M059J (cell line): ENCODE results near the gene NAA10. TPM values are rescaled to one million over a fixed set of nuclear protein-coding genes. Genes with fewer than 3 reads are reported as not detected.
A peak's percentile ranks its signal among the peaks of the same experiment; 100 is the strongest.
"Not testable (repeated sequence)": the region's sequence is repeated elsewhere in the genome, so short reads cannot be mapped to it uniquely, and the experiment has no call there.

ENCODE experiments used
- DNase-seq: peaks from one replicate; pipeline ENCODE4 v3.0.0-alpha.2; 2012; ENCODE audit warnings: low read depth
- total RNA-seq: library from RNA; depleted of rRNA; stranded (reverse); fragments of >200 nt; shearing (Covaris generic); gene quantifications from 2 replicates; pipeline ENCODE4 v1.2.3, GENCODE V29; 2014; rRNA removed

NAA10 gene
- 285 and 384 TPM in 2 replicates for total RNA-seq

DNA sequence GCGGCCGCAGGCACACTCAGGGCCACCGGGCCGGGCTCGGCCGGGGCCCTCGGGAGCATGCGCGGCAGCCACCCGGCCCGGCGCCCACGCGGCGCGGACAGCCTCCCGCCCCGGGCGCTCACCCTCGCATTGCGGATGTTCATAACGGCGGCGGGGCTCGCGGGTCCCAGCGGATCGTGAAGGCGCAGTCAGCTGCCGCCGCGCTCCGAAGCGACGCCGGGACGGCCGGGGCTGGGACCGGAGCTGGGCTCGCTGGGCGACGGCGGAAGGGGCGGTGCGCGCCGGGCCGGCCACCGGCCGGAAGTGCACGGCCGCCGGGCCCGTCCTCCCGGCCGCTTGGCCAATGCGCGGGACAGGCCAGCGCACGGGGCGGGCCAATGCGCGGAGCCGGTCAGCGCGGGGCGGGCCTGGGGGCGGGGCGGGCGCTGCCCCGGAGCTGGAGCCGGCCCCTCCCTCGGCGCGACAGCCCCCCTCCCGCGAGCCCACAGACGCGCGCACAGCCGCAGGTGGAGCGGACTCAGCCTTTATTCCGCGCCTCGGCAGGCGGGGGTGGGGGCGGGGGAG, at the start of gene NAA10:
NAA10 (minus strand) TSS at position 276 of the 564 bp plus-strand sequence; CDS start at position 143, 133 bp downstream.
- peak; percentile 81 for DNase-seq

DNA sequence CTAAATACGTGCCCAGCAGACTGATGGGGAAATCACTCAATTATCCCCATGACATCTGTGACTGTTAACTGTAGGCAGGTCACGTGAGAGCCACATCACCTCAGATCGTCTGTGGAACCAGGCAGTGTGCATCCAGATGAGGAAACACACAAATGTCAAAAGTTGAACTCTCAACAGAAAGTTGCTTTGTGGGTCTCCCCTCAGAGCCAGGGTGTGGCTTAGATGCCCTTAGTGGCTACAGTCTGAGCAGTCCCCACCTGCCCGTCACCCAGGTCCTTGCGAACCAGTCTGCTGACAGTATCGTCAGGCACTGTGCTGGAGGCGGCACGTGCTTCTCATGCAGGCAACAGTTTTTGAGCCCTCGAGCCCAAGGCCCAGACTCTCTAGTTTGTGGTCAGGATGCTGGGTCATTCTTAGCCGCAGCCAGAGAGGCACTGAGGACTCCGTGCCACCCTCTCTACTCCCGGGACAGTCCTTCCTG, 48.5 kb upstream of the NAA10 start:
- no peak for DNase-seq

DNA sequence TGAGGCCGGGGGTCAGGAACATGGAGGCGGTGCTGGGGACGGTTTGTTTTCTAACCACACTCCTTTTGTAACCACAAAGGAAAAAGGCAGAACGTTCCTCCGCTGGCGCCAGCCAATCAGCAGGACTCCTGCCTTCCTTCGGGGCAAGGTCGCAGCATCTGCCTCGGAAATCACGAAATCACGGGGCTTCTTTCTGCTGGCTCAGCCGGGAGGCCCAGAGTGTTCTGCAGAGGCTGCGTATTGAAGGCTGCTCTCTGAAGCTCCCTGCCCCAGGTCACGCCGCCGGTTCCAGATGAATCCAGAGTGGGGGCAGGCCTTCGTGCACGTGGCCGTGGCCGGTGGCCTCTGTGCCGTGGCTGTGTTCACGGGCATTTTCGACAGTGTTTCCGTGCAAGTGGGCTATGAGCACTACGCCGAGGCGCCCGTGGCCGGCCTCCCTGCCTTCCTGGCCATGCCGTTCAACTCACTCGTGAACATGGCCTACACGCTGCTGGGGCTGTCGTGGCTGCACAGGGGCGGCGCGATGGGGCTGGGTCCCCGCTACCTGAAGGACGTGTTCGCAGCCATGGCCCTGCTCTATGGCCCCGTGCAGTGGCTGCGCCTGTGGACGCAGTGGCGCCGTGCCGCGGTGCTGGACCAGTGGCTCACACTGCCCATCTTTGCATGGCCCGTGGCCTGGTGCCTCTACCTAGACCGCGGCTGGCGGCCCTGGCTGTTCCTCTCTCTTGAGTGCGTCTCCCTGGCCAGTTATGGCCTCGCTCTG, 47.1 kb upstream of the NAA10 start:
- DNase-seq = no peak

DNA sequence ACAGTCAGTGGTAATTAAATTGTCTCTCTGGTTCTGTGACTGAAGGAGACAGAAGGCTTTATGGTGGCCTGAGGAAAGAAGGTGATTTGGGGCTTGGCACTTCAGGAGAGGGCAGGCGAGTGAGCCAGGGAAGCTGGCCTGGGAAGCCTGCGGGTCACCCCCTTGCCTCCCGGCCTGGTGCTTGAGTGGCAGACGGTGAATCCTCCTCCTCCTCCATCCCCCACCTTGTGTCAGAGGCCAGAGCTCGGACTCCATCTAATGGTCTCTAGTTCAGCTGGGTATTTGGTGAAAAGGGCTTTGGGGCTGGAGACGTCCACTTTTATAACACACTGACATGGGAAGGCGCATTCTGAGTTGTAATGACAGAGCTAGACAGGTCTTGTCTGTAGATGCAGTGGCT, 46.4 kb upstream of the NAA10 start:
- DNase-seq = no peak

DNA sequence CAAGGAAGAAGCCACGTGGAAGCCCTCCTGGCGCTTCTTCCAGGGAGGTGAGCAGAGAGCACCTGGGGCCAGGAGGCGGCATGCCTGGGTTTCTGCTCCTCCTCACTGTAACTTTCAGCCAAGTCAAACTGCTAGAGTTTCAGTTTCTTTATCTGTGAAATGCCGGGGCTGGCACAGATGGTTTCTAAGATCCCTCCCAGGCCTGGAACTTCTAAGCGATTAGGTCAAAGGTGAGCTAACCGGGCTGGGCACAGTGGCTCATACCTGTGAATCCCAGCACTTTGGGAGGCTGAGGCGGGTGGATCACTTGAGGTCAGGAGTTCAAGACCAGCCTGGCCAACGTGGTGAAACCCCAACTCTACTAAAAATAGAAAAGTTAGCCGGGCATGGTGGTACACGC, 45.6 kb upstream of the NAA10 start:
- DNase-seq = not testable (repeated sequence)

DNA sequence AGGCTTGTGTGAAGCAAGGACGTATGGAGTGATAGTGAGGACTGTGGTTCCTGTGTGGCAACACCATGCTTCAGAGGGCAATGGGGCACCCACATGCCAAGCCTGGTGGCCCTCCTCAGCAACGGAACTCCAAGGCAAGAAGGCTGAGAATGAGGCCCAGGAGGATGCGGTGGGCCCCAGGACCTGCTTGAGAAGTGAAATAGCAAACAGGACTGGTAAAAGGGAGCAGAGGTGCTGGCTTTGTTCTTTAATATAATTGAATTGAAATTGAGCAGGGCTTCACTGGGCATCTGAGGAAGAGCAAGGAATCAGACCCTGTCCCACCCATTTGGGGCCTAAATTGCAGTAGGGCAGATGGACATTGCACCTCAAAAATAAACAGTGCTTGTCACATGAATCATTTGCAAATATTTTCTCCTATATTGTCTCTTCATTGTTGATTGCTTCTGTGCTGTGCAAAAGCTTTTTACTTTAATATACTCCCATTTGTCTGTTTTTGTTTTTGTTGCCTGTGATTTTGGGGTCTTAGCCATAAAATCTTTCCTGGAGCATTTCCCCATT, 40.0 kb upstream of the NAA10 start:
- DNase-seq = no peak

DNA sequence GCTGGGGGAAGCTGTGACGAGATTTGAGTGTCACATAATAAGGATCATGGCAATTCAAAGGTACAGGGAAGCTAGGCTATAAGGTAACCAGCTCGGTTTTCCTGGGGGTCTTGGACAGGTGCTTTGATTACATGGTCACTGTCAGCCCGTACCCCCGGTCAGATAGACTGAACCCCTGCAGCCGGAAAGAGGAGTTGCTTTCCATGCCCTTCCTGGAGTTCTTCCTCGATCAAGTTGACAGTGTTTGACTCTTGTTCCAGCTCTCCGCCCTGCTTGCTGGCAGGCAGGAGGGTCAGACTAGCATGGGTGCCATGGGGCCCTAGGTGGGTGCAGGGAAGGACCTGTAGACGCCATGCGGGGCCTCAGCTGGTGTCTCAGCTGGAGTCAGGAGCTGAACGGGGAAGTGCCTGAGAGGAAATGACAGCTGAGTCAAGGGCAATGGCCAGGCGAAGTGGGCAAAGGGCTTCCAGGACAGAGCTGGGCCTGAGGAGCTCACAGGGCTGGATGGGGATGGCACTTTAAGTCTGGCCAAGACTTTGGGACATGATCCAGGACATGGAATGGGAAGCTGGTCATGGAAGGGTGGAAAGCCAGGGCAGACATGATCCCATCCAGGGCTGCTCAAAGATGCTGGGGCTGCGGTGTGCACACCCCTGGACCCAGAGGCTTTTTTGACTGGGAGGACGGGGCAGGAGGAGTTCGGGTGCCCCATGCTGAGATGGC, 39.3 kb upstream of the NAA10 start:
- no peak for DNase-seq

DNA sequence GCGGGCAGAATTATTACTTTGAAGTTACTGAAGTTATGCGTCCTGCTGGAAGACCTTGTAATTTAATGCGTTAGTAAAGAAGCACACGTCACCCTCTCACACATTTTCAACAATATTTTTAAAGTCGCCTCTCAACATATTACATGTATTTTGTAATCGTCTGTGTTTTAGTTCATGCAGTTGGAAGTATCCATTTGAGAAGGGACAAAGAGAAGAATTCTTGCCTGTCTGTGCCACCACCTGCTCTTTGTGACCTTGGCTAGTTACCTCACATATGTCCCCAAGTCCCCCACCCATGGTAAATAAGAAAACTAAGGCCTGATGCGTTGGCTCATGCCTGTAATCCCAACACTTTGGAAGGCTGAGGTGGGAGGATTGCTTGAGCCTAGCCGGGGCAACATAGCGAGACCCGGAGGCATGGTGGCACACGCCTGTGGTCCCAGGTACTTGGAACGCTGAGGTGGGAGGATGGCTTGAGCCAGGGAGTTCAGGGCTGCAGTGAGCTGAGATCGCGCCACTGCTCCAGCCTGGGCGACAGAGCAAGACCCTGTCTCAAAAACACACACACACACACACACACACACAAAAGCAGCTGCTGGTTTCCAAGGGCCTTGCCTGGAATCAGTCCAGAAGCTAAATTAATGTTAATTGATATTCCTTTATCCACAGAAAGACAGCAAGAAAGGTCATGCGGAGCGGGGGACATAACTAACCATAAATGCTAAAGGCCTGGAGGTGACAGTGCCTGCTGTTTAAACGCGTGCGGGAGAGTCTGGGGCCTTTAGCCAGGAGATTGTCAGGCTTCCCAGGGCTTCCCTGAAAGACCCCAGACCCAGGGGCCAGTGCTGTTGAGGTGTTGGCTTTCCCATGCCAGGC, 38.5 kb upstream of the NAA10 start:
- DNase-seq = no peak

DNA sequence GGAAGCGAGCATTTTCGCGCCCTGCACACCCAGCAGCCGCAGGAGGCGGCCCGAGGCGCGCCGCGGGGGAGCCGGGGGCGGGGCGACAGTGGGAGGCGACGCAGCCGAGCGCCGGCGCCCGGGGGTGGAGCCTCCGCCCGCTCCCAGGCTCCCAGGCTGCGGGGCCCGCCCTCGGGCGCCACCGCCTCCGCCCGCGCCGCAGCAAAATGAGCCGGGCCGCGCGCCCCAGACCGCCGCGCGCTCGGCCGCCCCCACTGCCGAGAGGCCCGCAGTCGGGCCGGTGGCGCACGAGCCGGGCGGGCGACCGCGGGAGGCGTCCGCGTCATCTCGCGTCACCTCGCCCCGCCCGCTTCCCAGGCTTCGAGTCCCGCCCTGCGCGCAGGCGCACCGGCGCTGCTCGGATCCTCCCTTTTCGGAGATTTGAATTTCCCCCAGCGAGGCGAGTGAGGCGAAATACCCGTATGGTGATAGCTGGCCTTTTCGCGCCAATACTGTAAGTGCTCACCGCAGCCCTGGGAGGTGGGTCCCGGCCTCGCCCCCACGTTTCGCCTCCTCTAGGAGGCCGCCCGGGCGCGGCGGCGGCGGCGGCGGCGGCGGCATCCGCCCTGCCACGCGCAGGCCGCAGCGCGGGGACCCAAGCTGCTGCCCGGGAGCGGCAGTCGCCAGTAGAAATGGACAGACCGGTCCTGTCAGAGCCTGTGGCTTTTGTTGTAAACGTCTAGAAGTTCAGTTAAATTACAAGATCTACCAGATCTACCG, 37.7 kb upstream of the NAA10 start, which contains the start of gene TMEM187:
TMEM187 (plus strand) TSS at position 387 of the 759 bp plus-strand sequence. CDS start 9,309 bp downstream, outside the sequence.
- DNase-seq = peak; percentile 93

DNA sequence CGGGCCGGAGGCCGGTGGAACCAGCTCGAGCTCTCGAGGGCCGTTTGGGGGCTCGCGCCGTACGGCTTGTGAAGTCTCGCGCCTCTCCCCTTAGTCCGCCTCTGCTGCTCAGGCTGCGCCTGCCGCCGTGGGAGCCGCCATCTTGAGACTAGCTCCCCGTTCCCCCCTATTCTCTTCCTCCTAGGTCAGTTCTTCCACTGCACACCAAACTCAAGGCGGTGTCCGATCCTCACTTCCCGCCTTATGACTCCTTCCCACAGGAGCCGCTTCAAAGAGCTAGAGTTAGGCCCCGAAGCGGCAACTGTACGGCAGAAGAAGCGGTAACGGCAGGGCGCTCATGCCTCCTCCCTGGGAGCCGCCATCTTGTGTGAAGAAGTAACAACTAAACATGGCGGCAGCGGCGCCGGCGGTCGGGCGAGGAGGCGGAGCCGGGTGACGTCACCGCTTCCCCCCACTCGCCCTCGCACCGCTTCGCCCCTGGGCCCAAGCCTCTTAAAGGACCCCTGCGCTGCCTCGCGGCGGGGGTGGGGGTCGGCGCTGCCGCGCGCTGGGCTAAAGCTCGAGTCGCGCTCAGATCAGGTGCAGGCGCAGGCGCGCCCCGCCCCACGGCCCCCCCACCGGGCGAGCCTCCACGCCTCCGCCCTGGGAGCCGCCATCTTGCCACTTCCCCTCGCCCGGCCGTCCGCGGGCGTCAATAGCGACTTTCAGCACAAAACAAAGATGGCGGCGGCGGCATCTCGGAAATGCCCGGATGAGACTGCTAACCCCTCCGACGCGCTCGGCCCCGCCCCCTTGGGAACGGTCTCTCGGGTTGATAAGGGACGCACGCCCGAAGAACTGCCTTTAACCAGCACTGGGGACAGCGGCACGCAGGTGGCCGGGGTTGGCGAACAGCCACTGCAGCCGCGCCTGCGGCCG, 36.9 kb upstream of the NAA10 start, which contains the start of gene HCFC1:
HCFC1 (minus strand) TSS at position 369 of the 918 bp plus-strand sequence. CDS start 978 bp downstream, outside the sequence.
- DNase-seq = peak; percentile 92

DNA sequence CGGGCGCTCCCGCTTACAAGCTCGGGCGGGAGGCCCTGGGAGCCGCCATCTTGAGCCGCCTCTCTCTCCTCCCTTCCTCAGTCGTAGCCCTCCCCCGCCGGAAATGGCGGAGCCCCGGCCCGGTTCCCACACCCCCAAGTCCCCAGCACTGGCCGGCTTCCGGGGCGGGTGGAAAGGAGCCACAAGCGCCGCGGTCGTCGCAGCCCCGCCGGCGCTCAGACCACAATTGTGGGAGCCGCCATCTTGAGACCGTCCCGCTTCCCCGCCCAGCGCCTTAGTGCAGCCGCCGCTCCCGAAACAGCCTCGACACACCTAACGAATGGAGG, 36.2 kb upstream of the NAA10 start:
- DNase-seq = peak; percentile 94

DNA sequence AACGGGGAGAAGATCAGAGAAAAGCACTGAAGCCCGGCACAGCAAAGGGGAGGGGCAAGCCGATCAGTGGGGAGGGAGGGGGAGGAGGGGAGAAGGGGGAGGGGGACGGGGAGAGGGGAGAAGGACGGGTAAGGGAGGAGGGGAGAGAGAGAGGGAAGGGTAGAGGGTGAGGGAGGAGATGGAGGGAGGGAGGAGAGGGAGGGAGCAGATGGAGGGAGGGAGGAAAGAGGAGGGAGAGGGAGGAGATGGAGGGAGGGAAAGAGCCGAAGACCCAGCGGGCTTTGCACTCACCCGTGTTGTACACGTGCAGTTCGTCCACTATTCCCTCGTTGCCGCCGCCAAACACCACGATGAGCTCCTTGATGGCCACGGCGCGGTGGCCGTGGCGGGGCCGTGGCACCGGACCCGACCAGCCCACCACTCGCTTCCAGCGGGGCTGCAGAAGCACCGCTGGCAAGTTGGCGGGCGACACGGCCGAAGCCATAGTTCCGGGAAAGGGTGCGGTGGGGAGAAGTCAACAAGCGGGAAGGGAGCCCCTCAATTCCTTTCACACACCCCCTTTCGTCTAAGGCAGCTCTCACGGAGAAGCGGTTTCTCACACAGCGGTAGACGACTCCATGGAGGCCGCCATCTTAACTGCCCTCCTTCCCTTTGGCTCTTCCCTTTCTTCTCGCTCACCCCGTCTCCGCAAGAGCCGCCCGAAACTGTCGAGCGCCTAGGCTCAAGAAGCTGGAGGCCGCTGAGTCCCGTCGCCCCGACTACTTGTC, 35.7 kb upstream of the NAA10 start:
- peak; percentile 77 for DNase-seq

DNA sequence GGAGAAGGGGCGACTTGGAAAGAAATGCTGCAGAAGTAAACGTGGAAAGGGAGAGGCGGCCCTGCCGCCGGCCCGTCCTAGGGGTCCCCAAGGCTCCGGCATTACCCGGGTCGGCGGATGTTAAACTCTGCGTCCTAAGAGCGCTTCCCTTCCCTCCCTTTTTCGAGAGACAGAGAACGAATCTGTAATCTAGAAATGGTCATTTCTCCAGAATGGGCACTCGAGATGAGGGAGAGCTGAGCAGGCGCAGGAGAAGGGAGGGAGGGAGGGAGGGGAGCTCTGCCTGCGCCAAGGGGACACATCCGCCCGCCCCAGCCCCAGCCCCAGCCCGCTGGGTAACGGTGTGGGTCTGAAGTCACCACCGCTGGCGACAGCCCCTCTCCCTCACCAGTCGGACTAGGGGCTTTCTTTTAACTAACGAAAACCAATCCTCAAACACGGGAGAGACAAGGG, 35.1 kb upstream of the NAA10 start:
- DNase-seq = peak; percentile 42

DNA sequence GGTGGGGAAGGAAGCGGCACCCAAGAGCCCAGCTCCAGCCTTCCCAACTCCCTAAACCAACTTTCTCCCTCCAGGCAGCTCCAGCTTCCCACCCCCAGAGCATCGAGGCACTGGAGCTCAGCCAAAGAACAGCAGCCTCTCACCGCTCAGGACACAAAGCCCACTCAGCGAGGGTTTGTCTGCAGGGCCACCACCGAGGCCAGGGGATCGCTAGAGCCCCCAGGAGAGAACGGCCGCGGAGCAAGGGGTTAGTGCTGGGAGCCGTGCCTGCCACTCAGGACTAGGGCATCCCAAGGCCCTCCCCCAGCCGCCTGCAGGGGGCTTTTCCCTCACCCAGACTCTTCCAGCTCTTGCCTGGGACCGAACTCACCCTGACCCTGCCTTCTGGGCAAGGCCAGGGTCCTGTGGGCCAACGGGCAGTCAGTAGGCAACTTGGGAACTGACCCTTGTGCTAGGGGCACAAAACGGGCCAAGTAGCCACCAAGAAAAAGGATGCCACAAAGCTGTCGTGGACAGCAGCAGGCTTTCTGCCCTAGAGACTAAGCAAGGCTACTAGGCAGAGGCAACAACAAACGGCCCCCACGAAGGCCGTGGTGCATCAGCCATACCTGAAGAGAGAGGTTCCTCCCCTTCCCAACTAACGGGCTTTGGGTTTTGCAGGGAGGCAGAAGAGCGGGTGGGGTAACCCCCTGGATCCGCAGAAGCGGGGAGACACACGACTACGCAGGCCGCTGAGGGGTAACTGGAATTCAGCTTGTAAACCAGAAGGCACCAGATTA, 34.5 kb upstream of the NAA10 start:
- no peak for DNase-seq

DNA sequence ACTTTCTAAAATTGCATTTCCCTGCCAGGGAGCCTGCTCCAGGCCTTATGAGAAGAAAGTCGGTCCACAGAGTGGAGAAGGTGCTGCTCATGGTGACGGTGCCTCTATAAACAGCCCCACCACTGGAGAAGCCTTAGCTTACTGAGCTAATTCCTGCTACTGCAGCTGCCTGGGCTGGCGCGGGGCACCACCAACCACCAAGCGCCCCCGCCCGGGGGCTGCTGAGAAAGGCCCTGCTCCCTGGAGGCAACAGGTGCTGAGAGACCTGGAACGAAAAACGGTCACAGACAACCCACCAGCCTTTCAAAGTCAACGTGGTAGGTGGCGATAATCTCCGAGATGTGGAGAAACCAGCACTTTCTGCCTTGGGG, 33.9 kb upstream of the NAA10 start:
- no peak for DNase-seq

DNA sequence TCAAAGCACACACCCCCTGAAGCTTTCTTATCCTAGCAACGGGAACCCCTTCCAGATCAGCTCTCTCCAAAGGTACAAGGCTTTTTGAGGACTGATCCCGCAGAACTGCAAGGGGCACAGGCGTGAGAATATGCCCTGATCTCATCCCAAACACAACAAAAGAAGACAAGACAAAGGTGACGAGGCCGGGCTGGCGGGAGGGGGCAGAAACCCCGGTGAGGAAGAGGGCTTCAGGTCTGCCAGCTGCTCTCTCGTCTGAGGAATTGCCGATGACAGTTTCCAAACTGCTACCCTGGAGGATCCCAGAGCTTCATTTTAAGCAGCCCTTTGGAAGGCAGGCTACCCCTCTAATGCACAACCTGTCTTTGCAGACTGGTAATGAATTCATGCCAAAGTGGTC, 33.4 kb upstream of the NAA10 start:
- DNase-seq = no peak

DNA sequence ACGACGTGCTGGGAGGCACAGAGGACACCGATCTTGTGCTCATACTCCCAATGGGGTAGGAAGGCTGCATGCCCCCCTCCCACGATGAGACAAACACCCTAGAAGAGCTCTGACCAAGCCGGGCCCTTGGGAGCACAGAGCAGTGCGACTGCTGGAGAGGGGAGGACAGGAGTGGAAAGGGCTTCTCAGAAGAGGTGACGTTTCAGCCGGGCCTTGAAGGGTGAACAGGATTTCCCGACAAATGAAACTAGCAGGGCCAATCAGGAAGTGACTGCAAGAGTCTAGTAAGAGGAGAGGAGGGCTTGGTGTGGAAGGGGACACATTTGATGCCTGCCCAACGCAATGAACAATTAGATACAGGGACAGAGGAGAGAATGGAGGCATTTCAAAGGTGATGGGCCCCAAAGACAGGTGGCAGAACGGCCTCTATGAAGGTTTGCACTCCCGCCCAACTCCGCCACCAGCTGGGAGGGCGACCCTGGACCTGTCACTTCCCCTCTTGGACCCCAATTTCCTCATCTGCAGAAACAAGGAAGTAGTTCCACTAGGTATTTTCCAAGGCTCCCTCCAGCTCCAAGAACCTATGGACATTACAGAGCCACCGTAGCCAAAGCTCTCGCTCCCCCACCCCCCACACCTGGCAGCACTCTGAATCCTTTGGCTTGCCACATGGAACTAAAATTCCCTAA, 32.8 kb upstream of the NAA10 start:
- DNase-seq = no peak
